Measurements from ENCODE around the gene EME2.

Gene EME2

GRCh38 chr16:1821861-1822611, 49.4 kb downstream of the EME2 start:
- peaks cover 19% of the 10 kb centered on the region for H3K4me1 Mint-ChIP-seq
- H3K27ac Mint-ChIP-seq: no peak overlapping the region
- H3K9me3 Mint-ChIP-seq: no peaks in the 10 kb centered on the region
- peaks cover 15% of the 10 kb centered on the region for H3K36me3 Mint-ChIP-seq
- DNase-seq (ENCODE audit: low spot score in 2 of 2): no peak
- ATAC-seq: no peak
- no peak overlapping the region for H3K4me3 Mint-ChIP-seq

GRCh38 chr16:1822801-1823200, 50.2 kb downstream of the EME2 start:
- Mint-ChIP-seq H3K4me1 (peaks cover 19% of the 10 kb centered on the region), H3K4me3 (no peak overlapping the region), H3K36me3 (peaks cover 22% of the 10 kb centered on the region), H3K27ac (no peak overlapping the region), H3K9me3 (no peaks in the 10 kb centered on the region)
- DNase-seq (ENCODE audit: low spot score in 2 of 2) (no peak), ATAC-seq (no peak)

- DNase-seq (ENCODE audit: low spot score in 2 of 2) (no peak), ATAC-seq (no peak)
- Mint-ChIP-seq H3K9me3 (no peaks in the 10 kb centered on the region), H3K4me3 (peak overlapping the region; percentile 65), H3K4me1 (peaks cover 21% of the 10 kb centered on the region), H3K36me3 (peaks cover 26% of the 10 kb centered on the region), H3K27ac (peak overlapping the region; percentile 37)
These were observed 51.2 kb downstream of the EME2 start for GRCh38 chr16:1823821-1824220.

- ATAC-seq (no peak), DNase-seq (ENCODE audit: low spot score in 2 of 2) (no peak)
- Mint-ChIP-seq H3K9me3 (no peaks in the 10 kb centered on the region), H3K4me1 (peaks cover 27% of the 10 kb centered on the region), H3K27ac (no peak overlapping the region), H3K4me3 (peak overlapping the region; percentile 65), H3K36me3 (peaks cover 27% of the 10 kb centered on the region)
These were observed 52.8 kb downstream of the EME2 start for GRCh38 chr16:1825381-1825863.
